T-helper 1 cell treated with Interleukin-12 subunit alpha and Interleukin-12 subunit beta and Interleukin-4 antibody, amounts not matched to agents 30 ng/mL and 1 ng/mL, for 36 hours (primary cell): ENCODE results near the gene CCDC184. TPM values are rescaled to one million over a fixed set of nuclear protein-coding genes. Genes with fewer than 3 reads are reported as not detected.

Experiments
- intact Hi-C: fragments of 100-400 bp; cut with micrococcal nuclease; formaldehyde crosslinking; loops from one replicate; pipeline ENCODE4 v1.15.1; 2024
- total RNA-seq: library from RNA; stranded (reverse); gene quantifications from 2 replicates; pipeline ENCODE4 v1.2.3, GENCODE V29; 2022

Gene CCDC184
- 0.12 and 0.32 TPM in 2 replicates for total RNA-seq

- intact Hi-C loops = loop anchor here (1.0 to 10.0 kb wide), 6 partner anchors 15 to 1818 kb away; partner anchors contain the start of genes ASB8, SENP1, VDR and ZNF641
Measured at GRCh38 chr12:48183091-48183875, at the start of gene CCDC184. TSS of gene CCDC184 (plus strand) at chr12:48183644. CDS start at chr12:48184123, 479 bp downstream.

- intact Hi-C loops = no loop called here
Measured at GRCh38 chr12:48135027-48135426, 48.4 kb upstream of the CCDC184 start.

- intact Hi-C loops = no loop called here
Measured at GRCh38 chr12:48142818-48143674, 40.4 kb upstream of the CCDC184 start.

GRCh38 chr12:48143898-48144297 is 39.5 kb upstream of the CCDC184 start:
- intact Hi-C loops = no loop called here

- intact Hi-C loops = no loop called here
Measured at GRCh38 chr12:48145981-48146380, 37.5 kb upstream of the CCDC184 start.

GRCh38 chr12:48151103-48151771 is 32.2 kb upstream of the CCDC184 start:
- intact Hi-C loops = no loop called here

- intact Hi-C loops = loop anchor here (2.0 to 5.0 kb wide), 3 partner anchors 449 to 1872 kb away; partner anchors contain the start of genes RACGAP1 and RPAP3
Measured at GRCh38 chr12:48155786-48156185, 27.7 kb upstream of the CCDC184 start.

GRCh38 chr12:48156652-48157017 is 26.8 kb upstream of the CCDC184 start:
- intact Hi-C loops = loop anchor here (1.0 to 5.0 kb wide), 17 partner anchors 9 to 1871 kb away; partner anchors contain the start of genes CCDC184, CCNT1, KANSL2 and PFKM

- intact Hi-C loops = loop anchor here (1.0 to 5.0 kb wide), 17 partner anchors 8 to 1870 kb away; partner anchors contain the start of genes CCDC184, CCNT1, KANSL2 and PFKM
Measured at GRCh38 chr12:48157018-48157888, 26.2 kb upstream of the CCDC184 start, which contains the start of gene ASB8. TSS of gene ASB8 (minus strand) at chr12:48157515. CDS start at chr12:48153496, 4,019 bp downstream.

GRCh38 chr12:48157889-48158370 is 25.5 kb upstream of the CCDC184 start:
- intact Hi-C loops = loop anchor here (1.0 to 5.0 kb wide), 17 partner anchors 7 to 1869 kb away; partner anchors contain the start of genes CCDC184, CCNT1, KANSL2 and PFKM

GRCh38 chr12:48160046-48160445 is 23.4 kb upstream of the CCDC184 start:
- intact Hi-C loops = no loop called here

GRCh38 chr12:48160807-48161206 is 22.6 kb upstream of the CCDC184 start:
- intact Hi-C loops = no loop called here

GRCh38 chr12:48163150-48163747 is 20.2 kb upstream of the CCDC184 start:
- intact Hi-C loops = no loop called here

GRCh38 chr12:48164451-48164850 is 19.0 kb upstream of the CCDC184 start:
- intact Hi-C loops = loop anchor here (2.0 kb wide), 1 partner anchor 58 kb away; the partner anchor contains the start of gene SENP1

GRCh38 chr12:48165089-48165981 is 18.1 kb upstream of the CCDC184 start:
- intact Hi-C loops = loop anchor here (1.0 to 5.0 kb wide), 8 partner anchors 8 to 453 kb away; partner anchors contain the start of genes ASB8, COL2A1, SENP1 and TMEM106C

- intact Hi-C loops = loop anchor here (5.0 kb wide), 1 partner anchor 167 kb away; the partner anchor contains the start of gene COL2A1
Measured at GRCh38 chr12:48169011-48169410, 14.4 kb upstream of the CCDC184 start.

- intact Hi-C loops = no loop called here
Measured at GRCh38 chr12:48175613-48176416, 7.6 kb upstream of the CCDC184 start.
